Stimulated activated CD8-positive, alpha-beta memory T cell treated with anti-CD3 and anti-CD28 coated beads, Interleukin-7, amount 100 ng/mL, for 4 hours (primary cell): ENCODE data around the gene EEF1E1.

Source experiments
- DNase-seq, 2 donors: peaks; one replicate each; pipeline ENCODE4 v3.0.0-alpha.2; 2020; ENCODE audit warnings: low read depth in 2 of 2

EEF1E1 gene

GRCh38 chr6:8087870-8088754, 14.2 kb downstream of the EEF1E1 start:
- no peak for DNase-seq

GRCh38 chr6:8086755-8087306, 15.5 kb downstream of the EEF1E1 start:
- no peak for DNase-seq

- DNase-seq, result no peak
Observed at GRCh38 chr6:8085053-8085511, 17.3 kb downstream of the EEF1E1 start.

GRCh38 chr6:8084586-8084985, 17.8 kb downstream of the EEF1E1 start:
- no peak for DNase-seq

- DNase-seq, result no peak
Observed at GRCh38 chr6:8082954-8083858, 19.1 kb downstream of the EEF1E1 start.

- DNase-seq, result no peak
Observed at GRCh38 chr6:8082572-8082953, 19.8 kb downstream of the EEF1E1 start.

- no peak for DNase-seq
Observed at GRCh38 chr6:8080362-8081151, 21.8 kb downstream of the EEF1E1 start.

- DNase-seq, result no peak
Observed at GRCh38 chr6:8079126-8079525, 23.2 kb downstream of the EEF1E1 start.

GRCh38 chr6:8077991-8078390, 24.4 kb downstream of the EEF1E1 start:
- DNase-seq, result no peak

GRCh38 chr6:8075704-8076103, 26.6 kb downstream of the EEF1E1 start:
- no peak for DNase-seq

- no peak for DNase-seq
Observed at GRCh38 chr6:8075185-8075584, 27.2 kb downstream of the EEF1E1 start.

- DNase-seq, result no peak
Observed at GRCh38 chr6:8074213-8074612, 28.1 kb downstream of the EEF1E1 start.

- no peak for DNase-seq
Observed at GRCh38 chr6:8073758-8074157, 28.6 kb downstream of the EEF1E1 start.

- DNase-seq, result no peak
Observed at GRCh38 chr6:8070718-8071117, 31.6 kb downstream of the EEF1E1 start.

GRCh38 chr6:8069631-8070284, 32.6 kb downstream of the EEF1E1 start:
- no peak for DNase-seq

GRCh38 chr6:8069151-8069550, 33.2 kb downstream of the EEF1E1 start:
- DNase-seq, result no peak

- no peak for DNase-seq
Observed at GRCh38 chr6:8066108-8066507, 36.2 kb downstream of the EEF1E1 start.

- DNase-seq, result no peak
Observed at GRCh38 chr6:8065519-8065911, 36.8 kb downstream of the EEF1E1 start.

- DNase-seq, result no peak
Observed at GRCh38 chr6:8064638-8065518, 37.5 kb downstream of the EEF1E1 start.
